ENCODE results near the gene SOCS7. TPM values are rescaled to one million over a fixed set of nuclear protein-coding genes. Genes with fewer than 3 reads are reported as not detected.

The SOCS7 gene
- total RNA-seq, 2 donors from 2014 or later = 11.4 to 15.3 TPM

GRCh38 chr17:38332735-38333134, 18.9 kb upstream of the SOCS7 start:
- Histone ChIP-seq H3K9ac (ENCODE audit: low read depth in 2 of 2, low read length in 2 of 2) (no peak overlapping the region), H3K4me3 (no peak overlapping the region), H3K27me3 (no peaks in the 10 kb centered on the region), H3K36me3 (no peaks in the 10 kb centered on the region), H3K9me3 (no peaks in the 10 kb centered on the region), H3K4me1 (no peaks in the 10 kb centered on the region), H3K27ac (no peak overlapping the region)
- intact Hi-C loops (cut with DNase I) = no loop called here
- no peak for TF ChIP-seq CTCF (IDR thresholded peaks at IDR 0.05)
- no peak for DNase-seq

- Histone ChIP-seq H3K9me3 (no peaks in the 10 kb centered on the region), H3K4me1 (no peaks in the 10 kb centered on the region), H3K27ac (no peak overlapping the region), H3K27me3 (no peaks in the 10 kb centered on the region), H3K36me3 (no peaks in the 10 kb centered on the region), H3K9ac (ENCODE audit: low read depth in 2 of 2, low read length in 2 of 2) (no peak overlapping the region), H3K4me3 (no peak overlapping the region)
- intact Hi-C loops (cut with DNase I) = no loop called here
- TF ChIP-seq CTCF (IDR thresholded peaks at IDR 0.05) = peak; percentile 37
- peak; percentile 46 for DNase-seq
Observed at GRCh38 chr17:38333635-38334295, 17.9 kb upstream of the SOCS7 start.

- Histone ChIP-seq H3K36me3 (no peaks in the 10 kb centered on the region), H3K9ac (ENCODE audit: low read depth in 2 of 2, low read length in 2 of 2) (no peak overlapping the region), H3K4me3 (no peak overlapping the region), H3K27me3 (no peaks in the 10 kb centered on the region), H3K4me1 (no peaks in the 10 kb centered on the region), H3K9me3 (no peaks in the 10 kb centered on the region), H3K27ac (no peak overlapping the region)
- intact Hi-C loops (cut with DNase I) = no loop called here
- no peak for TF ChIP-seq CTCF (IDR thresholded peaks at IDR 0.05)
- DNase-seq = no peak
Observed at GRCh38 chr17:38334480-38335364, 16.9 kb upstream of the SOCS7 start.

- TF ChIP-seq CTCF (IDR thresholded peaks at IDR 0.05) = no peak
- H3K9ac ChIP-seq (ENCODE audit: low read depth in 2 of 2, low read length in 2 of 2) = no peak overlapping the region
- no peaks in the 10 kb centered on the region for H3K4me1 ChIP-seq
- DNase-seq = no peak
- no peak overlapping the region for H3K4me3 ChIP-seq
- no peaks in the 10 kb centered on the region for H3K27me3 ChIP-seq
- H3K9me3 ChIP-seq = no peaks in the 10 kb centered on the region
- no peaks in the 10 kb centered on the region for H3K36me3 ChIP-seq
- intact Hi-C loops (cut with DNase I) = no loop called here
- no peak overlapping the region for H3K27ac ChIP-seq
Observed at GRCh38 chr17:38336838-38337237, 14.8 kb upstream of the SOCS7 start.

GRCh38 chr17:38338053-38338452, 13.6 kb upstream of the SOCS7 start:
- Histone ChIP-seq H3K9me3 (no peaks in the 10 kb centered on the region), H3K4me3 (no peak overlapping the region), H3K4me1 (no peaks in the 10 kb centered on the region), H3K36me3 (no peaks in the 10 kb centered on the region), H3K27ac (no peak overlapping the region), H3K27me3 (no peaks in the 10 kb centered on the region), H3K9ac (ENCODE audit: low read depth in 2 of 2, low read length in 2 of 2) (no peak overlapping the region)
- intact Hi-C loops (cut with DNase I) = no loop called here
- no peak for DNase-seq
- TF ChIP-seq CTCF (IDR thresholded peaks at IDR 0.05) = no peak

Data from colonic mucosa (tissue), 4 donors.